ELR (cell line): Measurements from ENCODE around the gene UBE2E3.

Experiments
- DNase-seq: peaks from one replicate; pipeline ENCODE4 v3.0.0-alpha.2; 2015; ENCODE audit warnings: low read depth

The UBE2E3 gene

GRCh38 chr2:180978903-180979748, 1.3 kb upstream of the UBE2E3 start:
- DNase-seq = peak; percentile 90

DNA sequence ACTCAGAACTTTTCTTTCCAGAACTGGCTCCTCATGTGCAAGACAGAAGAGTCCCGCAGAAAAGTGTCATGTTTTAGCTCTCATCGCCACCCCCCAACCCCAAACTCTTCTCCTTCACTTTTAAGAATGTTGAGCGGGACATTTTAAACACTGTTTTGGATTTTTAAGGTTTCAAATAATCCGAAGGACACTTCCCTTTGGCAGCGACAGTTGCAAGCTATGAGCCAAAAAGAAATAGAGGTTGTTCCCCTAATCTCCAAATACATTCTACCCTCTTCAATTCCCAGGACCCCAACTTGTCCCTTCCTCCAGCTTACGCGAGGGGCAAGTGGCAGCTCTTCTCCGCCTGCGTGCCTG, 678 bp upstream of the UBE2E3 start:
- no peak for DNase-seq

GRCh38 chr2:180980943-180981911, 822 bp downstream of the UBE2E3 start:
- DNase-seq = peak; percentile 66

DNA sequence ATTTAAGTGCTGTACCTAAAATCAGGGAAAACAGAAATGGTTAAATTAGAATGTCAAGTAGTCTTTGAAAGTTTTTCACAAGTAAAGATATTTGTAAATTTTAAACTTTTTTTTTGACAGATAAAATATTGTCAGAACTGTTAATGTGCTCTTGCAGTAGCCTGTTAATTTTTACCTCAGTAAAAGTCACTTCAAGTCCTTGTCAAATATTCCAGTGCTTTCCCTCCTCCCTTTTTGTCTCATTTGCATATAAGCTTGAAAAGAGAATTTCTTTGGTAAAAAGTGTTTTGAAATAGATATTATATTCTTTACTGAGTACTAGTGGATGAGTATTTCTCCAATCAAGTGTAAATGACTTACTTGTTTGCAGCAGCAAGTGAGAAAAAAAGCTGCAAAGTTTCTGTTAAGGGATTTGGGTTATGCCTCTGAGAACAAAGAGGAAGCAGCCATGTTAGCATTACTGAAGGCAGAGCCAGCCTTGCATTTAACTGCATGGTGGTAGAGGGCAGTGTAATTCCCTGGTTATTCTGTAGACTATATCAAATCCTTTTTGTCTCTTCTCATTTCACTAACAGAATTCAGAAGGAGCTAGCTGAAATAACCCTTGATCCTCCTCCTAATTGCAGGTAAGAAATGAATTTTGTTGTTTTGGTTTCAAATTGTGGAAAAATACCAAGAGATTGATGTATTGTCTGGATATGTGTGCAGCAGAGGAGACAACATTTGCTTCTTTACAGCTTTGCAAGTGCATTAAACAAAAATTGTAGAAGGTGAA, 3.2 kb downstream of the UBE2E3 start:
- DNase-seq = peak; percentile 70

DNA sequence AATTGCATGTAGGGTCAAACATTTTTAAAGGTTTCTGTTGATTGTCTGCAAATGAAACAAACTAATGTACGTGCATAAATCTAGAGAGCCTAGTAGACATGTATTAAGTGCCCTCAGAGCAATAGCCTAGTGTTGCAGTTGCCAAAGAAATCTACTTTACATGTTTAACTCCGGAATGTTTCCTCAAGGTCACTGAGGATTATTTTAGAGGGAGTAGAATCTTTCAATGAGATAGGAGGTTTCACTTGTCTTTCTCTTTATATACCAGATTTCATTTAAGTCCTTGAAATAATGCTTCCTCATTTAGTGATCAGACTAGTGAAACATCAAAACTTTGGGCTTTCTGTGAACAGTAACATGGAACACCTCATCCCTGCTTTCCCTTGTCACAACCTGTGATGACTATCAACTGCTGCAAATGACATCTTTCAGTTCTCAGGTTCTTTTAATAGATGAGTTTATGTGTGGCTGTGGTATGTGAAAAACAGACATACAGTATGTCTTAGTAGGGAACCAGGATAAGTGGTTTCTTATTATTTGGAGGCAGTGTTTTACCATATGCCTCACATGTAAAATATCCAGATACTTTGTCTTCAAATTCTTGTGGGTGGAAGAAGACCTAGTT, 5.5 kb downstream of the UBE2E3 start:
- no peak for DNase-seq

- DNase-seq = no peak
Measured at GRCh38 chr2:180987146-180987545, 6.7 kb downstream of the UBE2E3 start.

DNA sequence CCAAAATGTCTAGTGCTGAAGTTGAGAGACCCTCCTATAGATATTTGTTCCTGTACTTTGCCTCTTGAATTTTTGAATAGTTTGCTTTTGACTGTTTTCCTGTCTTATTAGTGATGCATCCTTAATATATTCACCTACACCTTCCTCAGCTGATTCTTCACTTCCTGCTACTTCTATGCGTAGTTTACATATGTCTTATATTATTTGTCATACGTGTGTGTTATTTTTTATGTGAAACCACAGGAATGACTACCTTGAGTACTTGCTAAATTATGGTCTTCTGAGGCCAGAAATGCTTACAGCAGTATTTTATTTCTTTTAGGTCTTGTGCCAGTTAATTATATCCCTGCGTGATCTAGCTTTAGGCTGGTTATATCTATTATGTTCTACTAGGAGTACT, 9.9 kb downstream of the UBE2E3 start:
- DNase-seq = peak; percentile 65

GRCh38 chr2:180990794-180991193, 10.4 kb downstream of the UBE2E3 start:
- no peak for DNase-seq

DNA sequence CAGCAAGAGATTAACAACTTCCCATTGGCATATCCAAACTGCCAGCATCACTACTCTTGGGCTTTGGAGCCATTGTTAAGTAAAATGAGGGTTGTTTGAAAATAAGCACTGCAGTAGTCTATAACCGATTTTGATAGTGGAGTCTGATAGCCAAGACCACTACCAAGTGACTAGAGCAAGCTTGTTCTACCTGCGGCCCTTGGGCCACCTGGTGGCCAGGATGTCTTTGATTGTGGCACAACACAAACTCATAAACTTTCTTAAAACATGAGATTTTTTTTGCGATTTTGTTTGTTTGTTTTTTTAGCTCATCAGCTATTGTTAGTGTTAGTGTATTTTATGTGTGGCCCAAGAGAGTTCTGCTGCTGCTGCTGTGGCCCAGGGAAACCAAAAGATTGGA, 11.0 kb downstream of the UBE2E3 start:
- DNase-seq = no peak

DNA sequence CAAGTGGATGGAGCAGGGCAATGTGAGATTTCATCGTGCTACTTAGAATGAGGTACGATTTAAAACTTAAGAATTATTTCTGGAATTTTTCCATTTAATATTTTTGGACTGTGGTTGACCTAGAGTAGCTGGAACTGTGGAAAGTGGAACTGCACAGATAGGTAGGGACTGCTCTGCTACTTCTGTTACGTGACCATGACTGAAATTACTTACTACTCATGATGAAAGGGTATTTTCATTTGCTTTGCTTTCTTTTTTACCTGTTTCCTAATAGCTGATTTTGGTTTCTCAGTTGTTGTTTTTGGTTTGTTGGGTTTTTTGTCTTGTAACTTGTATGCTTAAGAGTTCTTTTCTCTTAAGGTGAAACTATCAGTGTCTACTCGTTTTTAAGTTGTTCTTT, 11.4 kb downstream of the UBE2E3 start:
- no peak for DNase-seq

GRCh38 chr2:180992994-180993393, 12.6 kb downstream of the UBE2E3 start:
- no peak for DNase-seq

- DNase-seq = no peak
Measured at GRCh38 chr2:180999274-180999964, 19.0 kb downstream of the UBE2E3 start.

- no peak for DNase-seq
Measured at GRCh38 chr2:181004647-181005325, 24.4 kb downstream of the UBE2E3 start.

GRCh38 chr2:181005326-181005655, 24.9 kb downstream of the UBE2E3 start:
- no peak for DNase-seq

- DNase-seq = no peak
Measured at GRCh38 chr2:181005809-181006208, 25.4 kb downstream of the UBE2E3 start.

- no peak for DNase-seq
Measured at GRCh38 chr2:181007086-181007837, 26.9 kb downstream of the UBE2E3 start.

DNA sequence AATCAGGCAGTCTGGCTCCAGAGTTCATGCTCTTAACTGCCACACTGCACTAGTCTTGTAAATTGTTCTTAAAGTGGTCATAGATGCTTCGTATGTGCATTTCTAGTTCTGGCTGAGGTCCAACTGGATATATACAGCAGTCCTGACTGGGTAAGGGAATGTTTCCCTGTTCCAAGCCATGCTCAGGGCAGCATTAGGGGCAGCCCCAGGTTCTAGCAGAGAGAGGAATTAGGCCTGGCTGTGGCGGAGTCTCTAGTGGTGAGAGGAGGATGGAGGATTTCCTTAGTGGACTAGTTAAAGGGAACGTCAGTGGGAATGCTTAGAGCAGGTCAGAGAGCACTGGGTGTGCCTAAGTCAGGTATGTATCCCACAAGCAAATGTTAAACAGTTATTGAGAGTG, 28.0 kb downstream of the UBE2E3 start:
- no peak for DNase-seq

GRCh38 chr2:181021199-181021789, 40.9 kb downstream of the UBE2E3 start:
- DNase-seq = no peak

- no peak for DNase-seq
Measured at GRCh38 chr2:181022652-181023051, 42.2 kb downstream of the UBE2E3 start.

GRCh38 chr2:181025004-181025403, 44.6 kb downstream of the UBE2E3 start:
- DNase-seq = no peak
